Gastrocnemius medialis (tissue), 4 donors: ENCODE results near the gene C8B. TPM values are rescaled to one million over a fixed set of nuclear protein-coding genes. Genes with fewer than 3 reads are reported as not detected.

Experiments
- ATAC-seq, 2 donors: fragments of 150-250 bp; one replicate each; pipeline ENCODE4 v1.9.1; 2016
- DNase-seq, 2 donors: peaks; one replicate each; pipeline ENCODE4 v3.0.0-alpha.2; 2019
- H3K27ac ChIP-seq, 4 donors: fragments of 200-600 bp; sonication (generic); 1 replicate in 1 of 4; 2 replicates in 3 of 4; pipeline ENCODE4 v1.5.1; 2016 to 2018; ENCODE audit warnings: mild to moderate bottlenecking in 2 of 4, moderate library complexity in 1 of 4
- H3K27me3 ChIP-seq, 3 donors: fragments of 200-600 bp; sonication (generic) in 2 of 3; 1 replicate in 1 of 3; 2 replicates in 2 of 3; pipeline versions ENCODE4 v1.5.1 to v1.6.0; 2016 to 2019; ENCODE audit warnings: mild to moderate bottlenecking in 1 of 3, moderate library complexity in 1 of 3
- H3K36me3 ChIP-seq, 2 donors: fragments of 200-600 bp; sonication (generic) in 1 of 2; one replicate each; pipeline ENCODE4 v1.5.1; 2017 to 2018
- H3K4me1 ChIP-seq, 2 donors: fragments of 200-600 bp; sonication (generic) in 1 of 2; one replicate each; pipeline ENCODE4 v1.5.1; 2016 to 2017; ENCODE audit warnings: mild to moderate bottlenecking in 2 of 2
- H3K4me3 ChIP-seq, 4 donors: fragments of 200-600 bp; sonication (generic) in 3 of 4; 1 replicate in 1 of 4; 2 replicates in 3 of 4; pipeline ENCODE4 v1.5.1; 2016 to 2019; ENCODE audit warnings: mild to moderate bottlenecking in 2 of 4
- H3K9me3 ChIP-seq, 3 donors: fragments of 200-600 bp; sonication (generic) in 2 of 3; 1 replicate in 1 of 3; 2 replicates in 2 of 3; pipeline ENCODE4 v1.5.1; 2016 to 2019
- CTCF ChIP-seq, 5 experiments: fragments of 450-650 bp in 3 of 5; fragments of 200-600 bp in 2 of 5; sonication (generic) in 2 of 5; IDR thresholded peaks in 4 of 5; conservative IDR thresholded peaks in 1 of 5; 1 replicate in 4 of 5; 2 replicates in 1 of 5; pipeline ENCODE4 v1.5.1; 2016 to 2019; ENCODE audit warnings: antibody characterized with exemption in 5 of 5, mild to moderate bottlenecking in 3 of 5, moderate library complexity in 3 of 5
- POLR2A ChIP-seq, 2 donors: fragments of 450-650 bp; IDR thresholded peaks; one replicate each; pipeline ENCODE4 v1.6.1; 2017; ENCODE audit warnings: antibody characterized with exemption in 2 of 2, mild to moderate bottlenecking in 2 of 2, moderate library complexity in 2 of 2
- in situ Hi-C, 4 donors: fragments of 200-750 bp; cut with MboI; loops; one replicate each; pipeline versions ENCODE4 v1.15.0 to v1.8.0; 2017; ENCODE audit warnings: low sequenced_read_pairs in 4 of 4
- intact Hi-C: fragments of 100-400 bp; cut with DNase I; formaldehyde crosslinking; loops from one replicate; pipeline ENCODE4 v1.15.1; 2023; ENCODE audit warnings: low total_unique reads
- total RNA-seq, 4 donors: library from RNA; depleted of rRNA; stranded (reverse); fragments of >200 nt; gene quantifications; one replicate each; pipeline versions ENCODE4 v1.1.0 to v1.2.3, GENCODE V29; 2016

Gene C8B
- total RNA-seq, 4 donors from 2014 or later = 0.68 to 1.5 TPM; not detected in 2

- no peaks in the 10 kb centered on the region for H3K36me3 ChIP-seq
- no peaks in the 10 kb centered on the region for H3K27me3 ChIP-seq
- in situ Hi-C loops (no loop called here), intact Hi-C loops (no loop called here)
- DNase-seq = no peak
- H3K4me1 ChIP-seq = no peaks in the 10 kb centered on the region
- TF ChIP-seq POLR2A (IDR thresholded peaks at IDR 0.05) (no peak), CTCF (IDR thresholded peaks at IDR 0.05 in 4 of 5, conservative IDR thresholded peaks at IDR 0.05 in 1 of 5) (no peak)
- no peak overlapping the region for H3K27ac ChIP-seq
- no peaks in the 10 kb centered on the region for H3K9me3 ChIP-seq
- ATAC-seq = no peak
- H3K4me3 ChIP-seq = no peak overlapping the region
Observed at GRCh38 chr1:56940039-56940438, 25.8 kb downstream of the C8B start.

GRCh38 chr1:56939209-56939608, 26.6 kb downstream of the C8B start:
- in situ Hi-C loops = no loop called here
- ATAC-seq = no peak
- H3K27ac ChIP-seq = no peak overlapping the region

GRCh38 chr1:56938646-56939045, 27.2 kb downstream of the C8B start:
- ATAC-seq (no peak), DNase-seq (no peak)
- TF ChIP-seq CTCF (IDR thresholded peaks at IDR 0.05 in 4 of 5, conservative IDR thresholded peaks at IDR 0.05 in 1 of 5) = no peak
- TF ChIP-seq POLR2A (IDR thresholded peaks at IDR 0.05) = no peak
- Histone ChIP-seq H3K27ac (no peak overlapping the region), H3K9me3 (no peaks in the 10 kb centered on the region), H3K4me3 (no peak overlapping the region), H3K4me1 (no peaks in the 10 kb centered on the region), H3K27me3 (no peaks in the 10 kb centered on the region), H3K36me3 (no peaks in the 10 kb centered on the region)
- in situ Hi-C loops = no loop called here
- intact Hi-C loops = no loop called here

More at GRCh38 chr1:56939209-56939608, 26.6 kb downstream of the C8B start:
- TF ChIP-seq CTCF (IDR thresholded peaks at IDR 0.05 in 4 of 5, conservative IDR thresholded peaks at IDR 0.05 in 1 of 5) = no peak
- no peaks in the 10 kb centered on the region for H3K27me3 ChIP-seq
- H3K9me3 ChIP-seq = no peaks in the 10 kb centered on the region
- DNase-seq = no peak
- H3K4me1 ChIP-seq = no peaks in the 10 kb centered on the region
- intact Hi-C loops = no loop called here
- H3K36me3 ChIP-seq = no peaks in the 10 kb centered on the region
- no peak overlapping the region for H3K4me3 ChIP-seq

- Histone ChIP-seq H3K27me3 (no peaks in the 10 kb centered on the region), H3K9me3 (no peaks in the 10 kb centered on the region), H3K36me3 (no peaks in the 10 kb centered on the region), H3K27ac (no peak overlapping the region), H3K4me1 (no peaks in the 10 kb centered on the region), H3K4me3 (no peak overlapping the region)
- DNase-seq = no peak
- in situ Hi-C loops (no loop called here), intact Hi-C loops (no loop called here)
- TF ChIP-seq CTCF (IDR thresholded peaks at IDR 0.05 in 4 of 5, conservative IDR thresholded peaks at IDR 0.05 in 1 of 5) (no peak), POLR2A (IDR thresholded peaks at IDR 0.05) (no peak)
- ATAC-seq = no peak
Observed at GRCh38 chr1:56934430-56935060, 31.3 kb downstream of the C8B start.

GRCh38 chr1:56933606-56934005, 32.2 kb downstream of the C8B start:
- H3K4me1 ChIP-seq = no peaks in the 10 kb centered on the region
- H3K27me3 ChIP-seq = no peaks in the 10 kb centered on the region
- ATAC-seq = no peak
- DNase-seq = no peak
- intact Hi-C loops = no loop called here
- TF ChIP-seq CTCF (IDR thresholded peaks at IDR 0.05 in 4 of 5, conservative IDR thresholded peaks at IDR 0.05 in 1 of 5) (no peak), POLR2A (IDR thresholded peaks at IDR 0.05) (no peak)
- no peak overlapping the region for H3K27ac ChIP-seq
- in situ Hi-C loops = no loop called here
- no peaks in the 10 kb centered on the region for H3K36me3 ChIP-seq
- no peaks in the 10 kb centered on the region for H3K9me3 ChIP-seq
- H3K4me3 ChIP-seq = no peak overlapping the region
